ENCODE data around the gene DACT3. TPM values are rescaled to one million over a fixed set of nuclear protein-coding genes. Genes with fewer than 3 reads are reported as not detected.

DACT3 gene
- total RNA-seq, 1 donor from 2014 or later, result 3.9 TPM

DNA sequence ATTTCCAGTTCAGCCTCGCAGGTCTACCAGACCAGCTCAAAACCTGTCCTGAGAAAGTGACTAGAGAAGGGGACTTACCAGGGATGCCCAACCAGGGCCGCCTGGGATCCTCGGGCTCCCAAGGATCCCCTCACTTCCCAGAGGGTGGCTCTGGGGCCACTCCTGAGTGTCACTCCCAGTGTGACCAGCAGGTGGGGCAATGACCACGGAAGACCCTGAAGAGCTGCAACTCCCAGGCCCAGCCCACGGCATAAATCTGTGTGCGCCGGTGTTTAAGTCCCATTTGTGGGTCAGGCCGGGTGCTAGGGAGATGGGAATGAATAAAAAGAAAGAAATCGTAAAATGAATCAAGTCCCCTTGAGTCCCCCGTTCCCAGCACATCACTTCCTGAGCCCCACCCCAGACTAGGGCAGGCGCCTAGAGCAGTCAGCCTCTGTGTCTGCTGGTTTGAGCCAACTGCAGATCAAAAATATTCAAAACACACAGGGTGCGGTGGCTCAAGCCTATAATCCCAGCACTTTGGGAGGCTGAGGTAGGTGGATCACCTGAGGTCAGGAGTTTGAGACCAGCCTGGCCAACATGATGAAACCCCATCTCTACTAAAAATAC, 46.8 kb downstream of the DACT3 start:
- DNase-seq (ENCODE audit: low read depth), result peak; percentile 83

DNA sequence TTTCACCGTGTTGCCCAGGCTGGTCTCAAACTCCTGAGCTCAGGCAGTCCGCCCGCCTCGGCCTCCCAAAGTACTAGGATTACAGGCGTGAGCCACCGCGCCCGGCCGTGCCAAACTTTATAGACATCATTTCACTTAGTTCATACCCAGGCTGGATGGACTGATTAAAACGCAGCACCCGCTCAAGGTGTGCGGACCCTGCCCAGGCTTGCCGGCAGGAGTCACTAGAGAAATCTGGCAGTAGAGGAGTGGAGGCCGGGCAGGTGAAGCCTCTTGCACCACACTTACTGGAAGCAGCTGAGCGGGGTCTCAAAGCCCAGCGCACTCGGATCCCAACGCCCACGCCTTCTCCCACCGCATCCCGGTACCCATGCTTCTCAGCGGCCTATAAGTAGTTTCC, 47.5 kb downstream of the DACT3 start:
- no peak for DNase-seq (ENCODE audit: low read depth)

DNA sequence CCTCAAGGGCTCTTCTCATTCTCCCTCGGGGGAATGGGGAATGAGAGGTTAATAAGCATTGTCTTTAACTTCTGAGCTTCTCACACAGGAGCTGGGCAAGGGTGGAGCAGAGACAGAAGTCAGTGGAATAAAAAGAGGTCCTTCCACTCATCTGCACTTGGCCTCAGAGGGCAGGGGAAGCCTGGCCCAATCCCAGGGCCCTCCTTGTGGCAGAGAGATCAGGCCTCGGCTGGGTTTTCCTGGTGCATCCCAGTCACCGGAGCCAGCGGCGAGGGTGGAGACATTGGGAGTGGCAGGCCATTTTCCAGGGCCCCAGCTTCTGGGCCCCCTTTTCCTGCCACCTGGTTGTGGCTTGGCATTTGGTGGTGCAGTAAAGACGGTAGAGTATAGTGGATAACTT, 49.2 kb downstream of the DACT3 start:
- DNase-seq (ENCODE audit: low read depth), result no peak

DNA sequence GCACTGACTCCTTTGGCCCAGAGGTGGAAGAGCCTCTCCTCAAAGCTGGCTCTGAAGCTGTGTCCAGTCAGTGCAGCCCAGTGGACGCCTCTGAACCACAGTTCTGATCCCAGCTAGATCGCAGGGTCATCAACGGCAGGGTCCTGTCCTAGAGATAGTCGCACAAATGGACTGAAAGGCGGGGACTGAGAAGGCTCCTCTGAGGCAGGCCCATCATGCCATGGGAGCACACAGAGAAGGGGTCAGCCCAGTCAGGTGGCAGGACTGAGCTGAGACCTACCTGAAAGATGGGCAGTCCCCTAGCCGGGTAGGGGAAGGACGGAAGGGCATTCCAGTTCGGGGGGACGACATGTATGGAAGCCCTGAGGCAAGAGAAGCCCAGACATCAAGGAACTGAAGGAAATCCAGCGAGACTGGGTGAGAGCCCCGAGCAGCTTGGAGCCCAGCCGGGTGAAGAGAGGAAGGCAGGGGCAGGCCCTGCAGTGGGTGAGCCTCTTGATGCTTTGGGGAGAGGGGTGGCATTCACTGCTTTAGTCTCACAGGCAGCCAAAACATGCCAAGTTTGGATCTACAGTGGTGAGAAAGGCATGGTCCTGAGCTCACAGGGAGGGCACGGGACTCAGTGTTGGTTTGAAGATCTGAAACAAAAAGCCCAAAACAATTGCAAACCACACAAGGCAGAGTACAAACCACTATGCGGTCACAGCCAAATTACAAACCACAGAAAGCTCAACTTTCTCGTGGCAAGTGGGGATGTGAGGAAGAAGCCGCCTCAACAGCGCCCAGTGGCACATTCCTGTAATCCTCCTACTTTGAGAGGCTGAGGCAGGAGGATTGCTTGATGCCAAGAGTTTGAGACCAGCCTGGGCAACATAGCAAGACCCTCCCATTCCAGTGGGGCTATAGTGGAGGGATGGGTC, 49.9 kb downstream of the DACT3 start:
- peak; percentile 62 for DNase-seq (ENCODE audit: low read depth)

DNA sequence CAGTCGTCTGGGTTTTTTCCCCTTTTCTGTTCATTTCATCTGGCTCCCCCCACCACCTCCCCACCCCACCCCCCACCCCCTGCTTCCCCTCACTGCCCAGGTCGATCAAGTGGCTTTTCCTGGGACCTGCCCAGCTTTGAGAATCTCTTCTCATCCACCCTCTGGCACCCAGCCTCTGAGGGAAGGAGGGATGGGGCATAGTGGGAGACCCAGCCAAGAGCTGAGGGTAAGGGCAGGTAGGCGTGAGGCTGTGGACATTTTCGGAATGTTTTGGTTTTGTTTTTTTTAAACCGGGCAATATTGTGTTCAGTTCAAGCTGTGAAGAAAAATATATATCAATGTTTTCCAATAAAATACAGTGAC, 50.6 kb downstream of the DACT3 start:
- DNase-seq (ENCODE audit: low read depth), result no peak

DNA sequence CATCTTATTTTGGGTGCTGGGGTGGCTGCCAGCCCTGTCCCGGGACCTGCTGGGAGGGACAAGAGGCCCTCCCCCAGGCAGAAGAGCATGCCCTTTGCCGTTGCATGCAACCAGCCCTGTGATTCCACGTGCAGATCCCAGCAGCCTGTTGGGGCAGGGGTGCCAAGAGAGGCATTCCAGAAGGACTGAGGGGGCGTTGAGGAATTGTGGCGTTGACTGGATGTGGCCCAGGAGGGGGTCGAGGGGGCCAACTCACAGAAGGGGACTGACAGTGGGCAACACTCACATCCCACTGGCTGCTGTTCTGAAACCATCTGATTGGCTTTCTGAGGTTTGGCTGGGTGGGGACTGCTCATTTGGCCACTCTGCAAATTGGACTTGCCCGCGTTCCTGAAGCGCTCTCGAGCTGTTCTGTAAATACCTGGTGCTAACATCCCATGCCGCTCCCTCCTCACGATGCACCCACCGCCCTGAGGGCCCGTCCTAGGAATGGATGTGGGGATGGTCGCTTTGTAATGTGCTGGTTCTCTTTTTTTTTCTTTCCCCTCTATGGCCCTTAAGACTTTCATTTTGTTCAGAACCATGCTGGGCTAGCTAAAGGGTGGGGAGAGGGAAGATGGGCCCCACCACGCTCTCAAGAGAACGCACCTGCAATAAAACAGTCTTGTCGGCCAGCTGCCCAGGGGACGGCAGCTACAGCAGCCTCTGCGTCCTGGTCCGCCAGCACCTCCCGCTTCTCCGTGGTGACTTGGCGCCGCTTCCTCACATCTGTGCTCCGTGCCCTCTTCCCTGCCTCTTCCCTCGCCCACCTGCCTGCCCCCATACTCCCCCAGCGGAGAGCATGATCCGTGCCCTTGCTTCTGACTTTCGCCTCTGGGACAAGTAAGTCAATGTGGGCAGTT, 51.2 kb downstream of the DACT3 start:
- DNase-seq (ENCODE audit: low read depth), result no peak

DNA sequence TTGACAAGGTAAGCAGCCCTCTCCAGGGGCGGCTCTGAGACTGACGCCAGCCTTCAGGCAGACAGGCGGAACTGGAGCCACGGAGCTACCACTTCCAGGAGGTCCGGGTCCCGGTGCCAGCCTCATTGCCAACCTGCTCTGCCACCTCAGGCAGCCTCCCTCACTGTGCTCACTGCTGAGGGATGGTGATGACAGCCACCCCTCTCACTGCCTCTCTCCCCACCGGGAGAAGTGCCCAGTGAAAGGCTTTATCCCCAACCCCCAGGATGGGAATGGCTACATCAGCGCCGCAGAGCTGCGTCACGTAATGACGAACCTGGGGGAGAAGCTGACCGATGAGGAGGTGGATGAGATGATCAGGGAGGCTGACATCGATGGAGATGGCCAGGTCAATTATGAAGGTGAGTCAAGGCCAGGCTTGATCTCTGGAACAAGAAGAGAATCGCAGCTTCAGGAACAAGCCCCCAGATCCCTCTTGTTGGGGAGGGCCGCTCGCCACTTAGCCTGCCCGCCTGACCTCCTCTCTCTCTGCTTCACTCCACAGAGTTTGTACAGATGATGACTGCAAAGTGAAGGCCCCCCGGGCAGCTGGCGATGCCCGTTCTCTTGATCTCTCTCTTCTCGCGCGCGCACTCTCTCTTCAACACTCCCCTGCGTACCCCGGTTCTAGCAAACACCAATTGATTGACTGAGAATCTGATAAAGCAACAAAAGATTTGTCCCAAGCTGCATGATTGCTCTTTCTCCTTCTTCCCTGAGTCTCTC, 52.2 kb downstream of the DACT3 start:
- DNase-seq (ENCODE audit: low read depth), result no peak

DNA sequence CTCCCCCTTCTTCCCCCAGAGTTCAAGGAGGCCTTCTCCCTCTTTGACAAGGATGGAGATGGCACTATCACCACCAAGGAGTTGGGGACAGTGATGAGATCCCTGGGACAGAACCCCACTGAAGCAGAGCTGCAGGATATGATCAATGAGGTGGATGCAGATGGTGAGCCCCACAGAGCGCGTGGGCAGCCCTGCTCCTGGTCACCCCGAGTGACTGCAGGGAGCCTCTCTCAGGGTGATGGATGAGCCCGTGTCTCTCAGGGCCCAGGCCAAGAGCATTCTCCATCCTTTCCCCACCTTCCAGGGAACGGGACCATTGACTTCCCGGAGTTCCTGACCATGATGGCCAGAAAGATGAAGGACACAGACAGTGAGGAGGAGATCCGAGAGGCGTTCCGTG, 52.8 kb downstream of the DACT3 start:
- no peak for DNase-seq (ENCODE audit: low read depth)

DNA sequence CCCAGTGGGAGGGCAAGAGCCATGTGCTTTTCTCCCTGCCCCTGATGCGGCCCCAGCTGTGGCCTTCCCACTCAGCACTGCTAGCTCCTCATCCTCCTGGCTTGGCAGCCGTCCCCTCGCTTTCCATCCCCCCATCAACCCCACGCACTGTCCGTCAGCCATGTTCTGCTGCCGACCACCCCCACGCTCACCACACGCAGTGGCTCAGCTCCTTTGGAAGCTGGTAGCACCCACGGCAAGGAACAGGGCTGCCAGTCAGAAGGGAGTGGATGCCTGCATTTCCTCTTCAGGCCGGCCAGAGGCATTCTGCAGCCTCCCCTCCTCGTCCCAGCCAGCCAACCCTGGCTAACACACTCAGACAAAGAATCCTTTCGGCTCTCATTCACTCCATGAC, 53.5 kb downstream of the DACT3 start:
- no peak for DNase-seq (ENCODE audit: low read depth)

DNA sequence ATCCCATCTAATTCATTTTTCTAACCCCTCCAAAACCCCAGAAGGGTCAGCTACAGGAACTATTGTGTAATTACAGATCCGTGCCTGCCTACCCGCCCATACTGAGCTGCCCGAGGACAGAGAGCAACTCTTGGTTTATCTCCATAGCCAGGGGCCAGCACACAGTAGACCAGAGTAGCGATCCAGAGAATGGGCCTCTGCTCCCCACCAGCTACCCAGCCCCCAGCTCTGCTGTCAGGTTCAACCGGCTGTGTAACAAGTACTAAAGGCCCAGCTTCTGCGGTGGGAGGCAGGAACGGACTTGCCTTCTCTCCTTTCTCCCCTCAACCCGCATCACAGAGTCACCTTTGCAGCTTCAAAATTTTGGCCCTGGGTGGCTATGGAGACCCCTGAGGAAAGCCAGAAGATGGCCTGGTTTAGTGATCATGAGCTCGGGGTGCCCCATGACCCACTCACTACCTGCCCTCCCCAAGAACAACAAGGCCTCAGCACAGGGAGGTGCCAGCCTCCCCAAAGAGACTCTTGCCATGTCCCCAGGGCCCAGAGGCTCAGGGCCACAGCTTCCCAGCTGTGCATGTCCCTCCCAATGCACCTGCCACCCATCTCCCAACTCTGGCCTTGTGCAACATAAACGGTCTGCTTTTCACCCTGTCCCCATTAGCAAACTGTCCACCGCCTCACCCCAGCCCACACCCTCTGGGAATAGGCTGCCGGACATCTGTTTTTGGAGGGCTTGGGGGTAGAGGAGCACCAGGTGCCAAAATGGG, 54.1 kb downstream of the DACT3 start:
- no peak for DNase-seq (ENCODE audit: low read depth)

DNA sequence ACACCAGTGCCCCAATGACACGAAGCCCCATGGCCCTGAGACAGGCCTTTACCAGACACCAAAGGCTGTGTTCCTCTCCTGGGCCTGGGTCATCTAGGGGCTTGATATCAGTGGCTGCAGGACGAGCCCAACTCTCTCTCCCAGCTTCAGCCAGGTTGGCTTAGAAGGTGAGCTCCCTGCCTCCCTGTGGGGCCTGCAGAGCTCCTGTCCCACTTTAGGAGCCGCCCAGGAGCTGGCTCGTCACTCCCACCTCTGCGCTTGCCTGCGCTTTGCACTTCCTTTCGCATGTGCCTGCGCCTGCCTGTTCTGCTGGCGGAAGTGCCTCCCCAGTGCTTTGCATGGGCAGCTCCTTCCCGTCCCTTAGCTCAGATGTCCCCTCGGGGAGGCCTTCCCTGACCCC, 55.0 kb downstream of the DACT3 start:
- no peak for DNase-seq (ENCODE audit: low read depth)

DNA sequence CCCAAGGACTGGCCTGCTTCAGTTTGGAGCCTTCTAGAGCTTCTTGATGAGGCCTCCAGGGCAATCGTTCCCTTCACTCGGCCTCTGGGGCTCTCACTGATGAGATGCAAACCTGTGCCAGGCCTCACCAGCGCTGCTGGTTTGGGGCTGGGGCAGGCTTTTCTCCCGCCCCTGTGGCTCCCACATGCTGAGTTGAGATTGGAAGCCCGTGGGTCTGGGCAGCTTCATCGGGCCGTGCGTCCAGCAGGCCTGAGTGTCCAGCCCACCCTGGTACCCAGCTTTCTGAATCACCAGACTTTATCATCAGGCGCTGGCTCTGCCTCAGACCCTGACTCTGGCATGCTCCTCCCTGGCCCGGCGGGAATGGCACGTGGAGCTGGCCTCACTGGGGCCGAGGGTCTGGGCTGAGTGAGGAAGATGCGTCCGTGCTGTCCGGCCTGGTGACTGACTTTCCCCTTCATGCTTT, 55.6 kb downstream of the DACT3 start:
- no peak for DNase-seq (ENCODE audit: low read depth)

DNA sequence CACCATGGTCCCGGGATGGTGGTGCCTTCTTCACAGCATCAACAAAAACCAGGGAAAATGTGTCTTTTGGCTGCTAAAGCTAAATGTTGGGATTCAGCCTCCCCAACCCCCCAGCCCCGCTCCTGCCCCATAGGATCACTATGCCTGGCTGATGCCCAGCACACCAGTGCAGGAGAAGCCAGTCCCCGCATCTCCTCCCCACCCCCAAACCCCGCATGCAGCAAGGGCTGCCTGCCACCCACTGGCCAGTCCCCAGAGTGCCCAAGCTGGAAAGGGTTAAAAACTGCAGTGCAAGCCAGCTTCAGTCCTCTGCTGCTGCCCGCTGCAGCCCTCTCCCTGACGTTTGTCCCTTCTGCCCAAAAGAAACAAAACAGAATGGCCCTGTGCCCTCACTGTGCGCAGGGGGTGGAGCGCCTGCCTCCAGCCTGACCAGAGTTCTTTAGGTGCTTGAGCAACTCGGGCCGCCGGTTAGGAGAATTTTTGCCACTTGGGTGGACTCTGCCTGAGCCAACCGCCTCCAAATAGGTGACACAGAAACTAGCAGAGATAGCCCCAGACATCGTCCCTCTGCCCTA, 56.1 kb downstream of the DACT3 start:
- DNase-seq (ENCODE audit: low read depth), result no peak

DNA sequence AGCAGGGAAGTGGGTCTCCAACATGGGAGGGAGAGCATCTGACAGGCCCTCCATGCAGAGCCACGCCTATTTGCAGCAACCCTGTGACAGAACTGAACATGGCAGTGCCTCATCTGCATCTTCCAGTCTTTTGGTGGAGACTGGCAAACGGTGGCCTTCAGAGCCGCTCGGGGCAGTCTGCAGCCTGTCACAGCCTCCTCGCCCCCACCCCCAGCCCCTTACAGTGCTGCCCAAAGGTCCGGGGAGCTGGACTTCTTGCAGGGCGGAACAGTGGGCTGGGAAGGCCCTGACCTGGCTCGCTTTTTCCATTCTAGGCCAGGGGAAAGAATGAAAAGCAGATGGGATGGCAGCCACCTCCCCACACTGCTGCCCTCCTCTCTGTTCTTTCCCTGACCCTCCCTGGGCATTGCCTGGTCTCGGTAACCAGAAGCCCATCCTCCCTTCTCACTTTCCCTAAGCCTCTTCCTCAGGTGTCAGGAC, 57.2 kb downstream of the DACT3 start:
- no peak for DNase-seq (ENCODE audit: low read depth)

DNA sequence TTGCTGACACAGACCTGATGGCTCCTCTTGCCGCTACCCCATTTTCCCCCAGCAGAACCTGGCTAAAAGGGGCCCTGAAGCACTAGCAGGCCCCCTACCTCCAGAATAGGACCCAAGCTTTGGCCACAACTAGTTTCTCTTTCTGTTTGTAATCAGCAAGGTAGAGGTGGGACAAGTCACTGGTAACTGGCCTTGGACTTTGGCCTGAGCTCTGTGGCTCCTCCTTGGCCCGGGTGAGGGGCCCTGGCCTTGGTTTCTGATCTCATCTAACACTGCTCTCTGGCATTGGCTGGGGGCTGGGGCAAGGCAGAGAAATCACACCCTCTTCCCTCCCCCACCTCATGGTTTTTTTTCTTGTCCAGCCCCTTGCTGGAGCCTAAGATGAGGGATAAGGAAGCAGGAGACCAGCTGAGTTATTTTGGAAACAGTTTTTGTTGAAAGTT, 57.8 kb downstream of the DACT3 start:
- DNase-seq (ENCODE audit: low read depth), result no peak

DNA sequence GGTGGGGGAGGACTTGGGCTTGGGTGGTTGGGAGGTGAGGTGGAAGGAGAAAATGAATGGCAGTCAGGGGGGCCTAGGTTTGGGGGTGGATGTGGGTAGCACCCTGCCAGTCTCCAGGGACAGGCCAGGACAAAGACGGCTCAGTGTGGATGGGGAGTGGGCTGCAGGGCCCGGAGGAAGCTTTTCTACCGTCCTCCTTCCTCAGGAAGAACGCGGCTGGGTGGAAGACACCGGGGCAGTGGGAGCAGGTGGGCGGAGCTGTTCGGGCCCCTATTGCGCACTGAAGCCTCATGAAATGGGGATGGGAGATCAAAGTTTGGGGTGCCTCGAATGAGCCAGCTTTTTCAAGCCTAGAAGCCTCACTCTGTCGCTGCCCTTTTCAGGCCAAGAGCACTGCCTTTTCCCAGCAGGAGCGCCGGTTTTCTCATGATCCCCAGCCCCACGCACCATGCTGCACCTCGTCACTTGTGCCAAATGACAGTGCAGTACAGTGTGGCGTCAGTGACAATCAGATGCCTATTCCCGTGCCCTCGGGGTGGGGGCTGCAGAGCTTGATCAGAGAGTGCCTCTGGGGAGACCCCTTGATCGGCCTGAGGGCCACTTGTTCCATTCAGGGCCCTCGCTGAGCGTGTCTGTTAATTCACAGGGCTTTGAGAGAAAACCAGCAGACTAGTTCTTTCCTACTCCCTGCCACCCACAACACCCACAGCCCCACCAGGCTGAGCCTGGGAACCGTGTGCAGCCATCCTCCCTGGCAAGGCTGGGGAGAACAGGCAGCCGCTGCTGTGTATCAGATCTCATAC, 58.4 kb downstream of the DACT3 start:
- DNase-seq (ENCODE audit: low read depth), result no peak

DNA sequence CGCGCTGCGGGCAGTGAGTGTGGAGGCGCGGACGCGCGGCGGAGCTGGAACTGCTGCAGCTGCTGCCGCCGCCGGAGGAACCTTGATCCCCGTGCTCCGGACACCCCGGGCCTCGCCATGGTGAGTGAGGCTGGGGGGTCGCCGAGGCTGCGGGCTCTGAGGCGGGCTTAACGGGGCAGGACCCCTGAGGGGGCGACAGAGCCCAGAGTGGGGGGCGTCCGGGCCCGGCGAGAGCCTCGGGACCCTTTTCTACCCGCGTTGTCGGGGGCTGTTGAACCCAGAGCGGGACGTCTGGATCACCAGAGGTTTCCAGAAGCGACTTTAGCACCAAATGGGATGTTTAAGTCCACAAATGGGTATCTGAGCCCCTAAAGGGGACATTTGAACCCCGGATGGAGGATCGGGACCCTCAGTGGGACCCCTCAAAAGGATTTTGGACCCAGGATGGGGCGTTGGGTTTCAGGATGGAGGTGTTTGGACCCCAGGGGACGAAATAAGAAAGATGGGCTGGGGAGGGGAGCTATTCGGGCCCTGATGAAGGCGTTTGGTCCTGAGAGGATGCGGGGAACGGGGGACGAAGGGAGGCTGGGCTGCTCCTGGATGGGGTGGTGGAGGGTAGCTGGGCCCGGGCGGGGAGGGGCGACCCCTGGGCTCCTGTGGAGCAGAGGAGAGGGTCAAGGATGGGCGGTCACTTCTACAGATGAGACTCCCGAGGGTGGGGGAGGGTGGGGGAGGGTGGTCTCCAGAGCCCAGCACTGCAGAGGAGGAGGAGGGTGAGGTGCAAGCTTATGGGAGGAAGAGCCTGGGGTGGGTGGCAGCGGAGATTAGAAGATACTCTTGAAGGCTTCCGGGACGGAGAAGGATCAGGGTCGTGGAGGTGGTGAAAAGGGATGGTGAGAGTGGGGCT, 59.4 kb downstream of the DACT3 start, which contains the start of gene CALM3:
Gene CALM3 (plus strand): TSS at position 13 of the 907 bp plus-strand sequence. CDS start 105 bp downstream, at position 118.
- no peak for DNase-seq (ENCODE audit: low read depth)
